Cardiac muscle cell (in vitro differentiated cells and primary cell): ENCODE results near the gene STIM2. TPM values are rescaled to one million over a fixed set of nuclear protein-coding genes. Genes with fewer than 3 reads are reported as not detected.

ENCODE experiments used
- DNase-seq, 2 donors: peaks; one replicate each; pipeline versions ENCODE4 v3.0.0 to v3.0.0-alpha.2; 2010 to 2017; ENCODE audit warnings: low read depth in 1 of 2, low spot score in 1 of 2
- H3K27ac ChIP-seq: fragments of 200-600 bp; sonication (generic); 2 replicates; pipeline ENCODE4 v1.5.1; 2016
- H3K27me3 ChIP-seq: fragments of 200-600 bp; sonication (generic); 2 replicates; pipeline ENCODE4 v1.6.0; 2016; ENCODE audit warnings: control low read depth
- H3K36me3 ChIP-seq: fragments of 200-600 bp; sonication (generic); 2 replicates; pipeline ENCODE4 v1.5.1; 2016; ENCODE audit warnings: control low read depth
- H3K4me1 ChIP-seq: fragments of 200-600 bp; sonication (generic); 2 replicates; pipeline ENCODE4 v1.8.1; 2017; ENCODE audit warnings: low read depth, mild to moderate bottlenecking, mixed run types
- H3K4me3 ChIP-seq: fragments of 200-600 bp; sonication (generic); 2 replicates; pipeline ENCODE4 v1.5.1; 2016; ENCODE audit warnings: mild to moderate bottlenecking
- H3K9me3 ChIP-seq: fragments of 200-600 bp; sonication (generic); 2 replicates; pipeline ENCODE4 v1.5.1; 2017; ENCODE audit warnings: low read depth, mild to moderate bottlenecking, control low read depth
- CTCF ChIP-seq: IDR thresholded peaks from 2 replicates; pipeline ENCODE4 v1.5.1; 2012; ENCODE audit warnings: low read depth, mild to moderate bottlenecking, low read length
- polyA plus RNA-seq: library from polyadenylated mRNA; unstranded; fragments of >200 nt; fragmentation: Nextera tagmentation; extraction: Ambion mirVana; gene quantifications from 2 replicates; pipeline ENCODE4 v1.2.1, GENCODE V29; 2016
- total RNA-seq: library from RNA; depleted of rRNA; stranded (reverse); fragments of >200 nt; gene quantifications from 2 replicates; pipeline ENCODE4 v1.2.3, GENCODE V29; 2016

The STIM2 gene
- total and polyA plus RNA-seq, 2 experiments from 2014 or later: 33.9 to 35.2 TPM

DNA sequence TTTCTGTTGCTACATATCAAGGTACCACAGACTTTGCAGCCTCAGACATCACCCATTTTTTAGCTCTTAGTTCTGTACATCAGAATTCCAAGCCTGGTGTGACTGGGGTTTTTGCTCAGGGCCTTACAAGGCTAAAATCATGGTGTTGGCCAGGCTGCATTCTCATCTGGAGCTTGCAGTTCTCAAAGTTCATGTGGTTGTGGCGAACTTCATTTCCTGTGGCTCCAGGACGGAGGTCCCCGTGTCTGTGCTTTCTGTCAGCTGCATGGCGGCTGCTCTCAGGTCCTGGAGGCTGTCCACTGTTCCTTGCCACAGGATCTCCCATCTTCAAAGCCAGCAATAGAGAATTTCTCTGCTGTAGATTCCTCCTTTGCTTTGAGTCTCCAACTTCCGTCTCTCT, 157.4 kb downstream of the STIM2 start:
- Histone ChIP-seq H3K36me3 (peaks cover 15% of the 10 kb centered on the region), H3K4me1 (peaks cover 4% of the 10 kb centered on the region), H3K27ac (no peak overlapping the region), H3K9me3 (no peaks in the 10 kb centered on the region), H3K27me3 (no peaks in the 10 kb centered on the region), H3K4me3 (no peak overlapping the region)
- no peak for TF ChIP-seq CTCF
- no peak for DNase-seq

- no peak for TF ChIP-seq CTCF
- DNase-seq: no peak
- peaks cover 17% of the 10 kb centered on the region for H3K36me3 ChIP-seq
Measured at GRCh38 chr4:27018910-27019309, 158.3 kb downstream of the STIM2 start.

DNA sequence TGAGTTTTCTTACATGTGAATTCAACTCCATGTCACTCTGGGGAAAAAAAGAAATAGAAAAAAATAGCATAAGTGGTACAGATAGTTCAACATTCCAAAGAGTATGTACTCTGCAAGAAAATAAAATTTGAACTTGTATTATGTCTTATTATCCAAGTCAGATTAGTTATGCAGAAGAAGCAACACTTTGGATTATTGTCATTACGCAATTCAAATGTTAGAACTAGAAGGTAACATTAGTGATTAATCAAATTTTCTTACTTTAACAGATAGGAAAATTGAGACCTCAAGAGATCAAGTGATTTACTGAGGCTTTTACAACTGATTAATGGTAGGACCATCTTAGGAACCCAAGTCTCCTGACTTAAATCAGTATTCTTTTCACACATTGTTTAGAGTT, 159.1 kb downstream of the STIM2 start:
- Histone ChIP-seq H3K4me3 (no peak overlapping the region), H3K4me1 (peaks cover 8% of the 10 kb centered on the region), H3K27me3 (no peaks in the 10 kb centered on the region), H3K27ac (no peak overlapping the region), H3K9me3 (no peaks in the 10 kb centered on the region), H3K36me3 (peaks cover 17% of the 10 kb centered on the region)
- DNase-seq: no peak
- TF ChIP-seq CTCF: no peak

More at GRCh38 chr4:27018910-27019309, 158.3 kb downstream of the STIM2 start:
- H3K9me3 ChIP-seq: no peaks in the 10 kb centered on the region
- H3K4me1 ChIP-seq: peaks cover 4% of the 10 kb centered on the region
- no peak overlapping the region for H3K27ac ChIP-seq
- H3K4me3 ChIP-seq: no peak overlapping the region
- no peaks in the 10 kb centered on the region for H3K27me3 ChIP-seq

GRCh38 chr4:27020203-27020602, 159.6 kb downstream of the STIM2 start:
- no peak for DNase-seq
- Histone ChIP-seq H3K9me3 (no peaks in the 10 kb centered on the region), H3K4me3 (no peak overlapping the region), H3K27me3 (no peaks in the 10 kb centered on the region), H3K36me3 (peaks cover 17% of the 10 kb centered on the region), H3K27ac (no peak overlapping the region), H3K4me1 (peaks cover 7% of the 10 kb centered on the region)
- TF ChIP-seq CTCF: no peak

DNA sequence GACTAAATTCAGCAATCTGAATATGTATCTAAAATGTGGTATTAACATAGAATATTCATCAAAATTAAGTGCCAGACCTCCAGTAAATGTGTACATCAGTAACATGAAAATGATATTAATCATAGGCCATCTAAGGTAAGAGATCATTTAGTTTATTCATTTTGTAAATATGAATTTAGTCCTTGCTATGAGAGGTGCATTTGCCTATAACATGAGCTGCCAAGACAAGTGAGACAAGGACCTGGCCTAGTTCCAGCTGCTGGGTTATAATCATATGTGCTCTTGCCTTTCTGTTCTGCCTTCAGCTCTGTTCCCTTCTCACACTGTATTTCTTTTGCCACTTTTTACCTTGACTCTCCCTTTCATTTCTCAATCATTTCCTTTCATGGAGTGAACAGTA, 160.0 kb downstream of the STIM2 start:
- H3K36me3 ChIP-seq: peaks cover 17% of the 10 kb centered on the region
- no peak for DNase-seq
- no peak overlapping the region for H3K27ac ChIP-seq
- peaks cover 7% of the 10 kb centered on the region for H3K4me1 ChIP-seq
- no peak for TF ChIP-seq CTCF
- H3K4me3 ChIP-seq: no peak overlapping the region
- no peaks in the 10 kb centered on the region for H3K9me3 ChIP-seq
- H3K27me3 ChIP-seq: no peaks in the 10 kb centered on the region

GRCh38 chr4:27022963-27023362, 162.3 kb downstream of the STIM2 start:
- Histone ChIP-seq H3K9me3 (no peaks in the 10 kb centered on the region), H3K27me3 (no peaks in the 10 kb centered on the region)
- DNase-seq: no peak

More at GRCh38 chr4:27022963-27023362, 162.3 kb downstream of the STIM2 start:
- Histone ChIP-seq H3K4me3 (no peak overlapping the region), H3K27ac (no peak overlapping the region), H3K4me1 (peaks cover 7% of the 10 kb centered on the region), H3K36me3 (peaks cover 17% of the 10 kb centered on the region)
- TF ChIP-seq CTCF: no peak
